Mucosa of rectum (tissue), 2 donors: Measurements from ENCODE around the gene IGFN1.

ENCODE experiments used
- H3K27ac ChIP-seq, 2 donors: one replicate each; pipeline ENCODE4 v1.7.0; 2013; ENCODE audit warnings: inconsistent platforms in 2 of 2, low read depth in 2 of 2, low read length in 2 of 2
- H3K27me3 ChIP-seq, 2 donors: one replicate each; pipeline ENCODE4 v1.7.0; 2013; ENCODE audit warnings: low read length in 2 of 2; ENCODE audit not compliant: control insufficient read depth in 2 of 2, insufficient read depth in 2 of 2
- H3K36me3 ChIP-seq, 2 donors: one replicate each; pipeline ENCODE4 v1.7.0; 2013; ENCODE audit warnings: low read length in 2 of 2; ENCODE audit not compliant: control insufficient read depth in 2 of 2, insufficient read depth in 2 of 2
- H3K4me1 ChIP-seq, 2 donors: one replicate each; pipeline ENCODE4 v1.7.0; 2013; ENCODE audit warnings: low read length in 2 of 2, mild to moderate bottlenecking in 1 of 2; ENCODE audit not compliant: control insufficient read depth in 2 of 2, insufficient read depth in 2 of 2
- H3K4me3 ChIP-seq, 2 donors: one replicate each; pipeline ENCODE4 v1.7.0; 2013; ENCODE audit warnings: low read length in 2 of 2
- H3K9ac ChIP-seq, 2 donors: one replicate each; pipeline ENCODE4 v1.7.0; 2013; ENCODE audit warnings: low read length in 2 of 2, low read depth in 1 of 2, mild to moderate bottlenecking in 1 of 2
- H3K9me3 ChIP-seq, 2 donors: one replicate each; pipeline ENCODE4 v1.7.0; 2013; ENCODE audit warnings: low read length in 2 of 2; ENCODE audit not compliant: control insufficient read depth in 2 of 2
- donor health status: healthy.
- donor health status: Normal muscosa, but diverticular disease.

The IGFN1 gene

DNA sequence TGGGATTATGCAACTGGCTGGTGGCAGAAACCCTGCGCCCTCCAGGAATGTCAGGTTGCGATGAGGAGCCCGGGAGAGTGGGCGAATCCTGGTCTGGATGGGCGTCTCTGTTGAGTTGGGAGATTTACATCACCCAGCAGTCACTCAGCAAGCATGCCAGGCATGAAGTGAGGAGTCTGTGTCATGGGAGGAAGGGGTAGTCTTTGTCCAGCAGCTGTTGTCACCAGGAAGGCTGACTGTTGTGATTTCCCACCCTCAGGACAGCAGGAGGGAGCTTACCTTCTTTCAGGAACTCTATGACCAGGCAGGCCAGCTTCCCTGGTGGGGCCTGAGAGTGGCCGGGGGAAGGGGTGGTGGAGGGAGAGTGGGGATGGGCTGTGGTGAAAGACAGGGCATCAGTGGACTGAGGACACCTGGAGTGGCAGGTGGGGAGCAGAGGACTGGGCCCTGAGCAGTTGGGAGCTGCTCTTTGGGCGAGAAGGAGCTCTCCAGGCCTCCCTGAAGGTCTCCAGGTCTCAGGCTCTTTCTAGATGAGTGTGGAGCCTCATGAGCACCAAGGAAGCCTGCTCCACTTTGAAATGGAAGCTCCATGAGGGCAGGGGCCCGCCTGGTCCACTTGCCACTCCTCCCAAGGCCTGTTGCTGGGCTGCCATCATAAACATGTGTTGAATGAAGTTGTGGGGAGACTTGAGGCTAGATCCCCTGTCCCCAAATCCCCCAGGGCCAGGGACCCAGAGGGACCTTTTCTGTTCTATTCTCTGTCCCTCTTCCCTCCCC is 71.3 kb downstream of the IGFN1 start:
- Histone ChIP-seq H3K9me3 (no peaks in the 10 kb centered on the region), H3K4me1 (peaks cover 4 to 10% of the 10 kb centered on the region in 2 donors), H3K4me3 (no peak overlapping the region), H3K27ac (no peak overlapping the region), H3K36me3 (no peaks in the 10 kb centered on the region), H3K9ac (no peak overlapping the region), H3K27me3 (peaks cover 3 to 9% of the 10 kb centered on the region in 2 donors)

DNA sequence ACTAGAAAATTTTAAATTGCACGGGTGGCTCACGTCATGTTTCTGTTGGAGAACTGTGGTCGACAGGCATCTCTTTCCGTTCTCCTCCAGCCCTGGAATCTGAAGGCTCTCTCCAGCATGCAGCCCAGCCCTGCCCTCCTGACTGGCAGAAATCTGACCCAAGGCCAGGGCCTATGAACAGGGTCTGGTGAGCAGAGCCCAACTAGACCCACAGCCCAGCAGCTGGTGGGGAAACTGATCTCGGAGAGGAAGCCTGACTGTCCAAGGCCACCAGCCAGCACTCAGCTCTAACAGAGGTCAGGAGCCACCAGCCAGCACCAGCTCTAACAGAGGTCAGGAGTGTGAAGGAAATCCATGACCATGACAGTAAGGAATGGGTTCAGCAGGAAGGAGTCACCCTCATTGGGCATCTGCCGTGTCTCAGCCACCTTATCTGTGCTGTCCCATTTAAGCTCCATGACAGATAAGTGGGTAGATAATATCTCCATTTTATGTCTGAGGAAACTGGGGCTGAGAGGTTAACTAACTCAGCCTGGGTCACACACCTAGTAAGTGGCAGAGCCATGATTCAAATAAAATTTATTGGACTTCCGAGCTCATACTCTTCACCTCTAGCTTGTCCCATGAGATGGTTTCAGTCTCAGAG is 72.5 kb downstream of the IGFN1 start:
- Histone ChIP-seq H3K27me3 (peaks cover 3 to 9% of the 10 kb centered on the region in 2 donors), H3K27ac (no peak overlapping the region), H3K4me3 (no peak overlapping the region), H3K9me3 (no peaks in the 10 kb centered on the region), H3K4me1 (peaks cover 4 to 10% of the 10 kb centered on the region in 2 donors), H3K36me3 (no peaks in the 10 kb centered on the region), H3K9ac (no peak overlapping the region)

DNA sequence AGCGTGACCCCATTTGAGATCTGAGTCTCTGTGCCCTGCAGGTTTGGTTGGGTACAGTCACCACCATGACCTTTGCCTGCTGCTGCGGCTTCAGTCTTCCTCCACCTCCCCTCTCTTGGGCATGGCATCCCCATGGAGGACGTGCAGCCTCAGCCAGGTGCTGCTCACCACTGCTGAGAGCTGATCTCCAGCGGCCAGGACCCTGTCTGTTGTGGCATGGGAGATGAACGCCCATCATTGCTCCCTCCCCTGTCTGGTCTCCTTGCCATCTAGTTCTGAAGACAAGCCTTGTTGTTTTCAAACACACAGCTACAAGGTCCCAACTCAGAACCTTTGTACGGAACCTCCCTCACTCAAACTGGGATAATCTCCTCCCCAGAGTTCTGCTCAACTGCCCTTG is 73.4 kb downstream of the IGFN1 start:
- Histone ChIP-seq H3K4me3 (no peak overlapping the region), H3K9me3 (no peaks in the 10 kb centered on the region), H3K27ac (no peak overlapping the region), H3K36me3 (no peaks in the 10 kb centered on the region), H3K9ac (no peak overlapping the region), H3K4me1 (peaks cover 4 to 10% of the 10 kb centered on the region in 2 donors), H3K27me3 (peaks cover 3 to 9% of the 10 kb centered on the region in 2 donors)

DNA sequence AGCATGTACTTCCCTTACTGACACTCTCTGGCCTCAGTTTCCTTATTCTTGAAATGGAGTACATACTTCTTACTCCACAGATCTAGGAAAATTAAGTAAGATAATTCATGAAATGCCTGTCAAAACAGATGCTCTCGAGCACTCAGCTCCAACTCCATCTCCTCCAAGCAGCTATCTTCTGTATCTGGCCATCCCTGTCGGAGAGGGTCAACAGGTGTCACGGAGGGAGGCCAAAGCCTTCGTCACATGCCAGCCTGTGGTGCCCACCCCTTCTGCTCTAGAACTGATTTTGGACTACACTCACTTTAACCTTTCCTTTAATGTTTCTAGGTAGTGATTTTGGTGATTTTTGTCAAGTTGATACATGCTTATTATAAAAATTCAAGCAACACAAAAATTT is 73.9 kb downstream of the IGFN1 start:
- no peak overlapping the region for H3K27ac ChIP-seq
- peaks cover 3 to 6% of the 10 kb centered on the region in 2 donors for H3K27me3 ChIP-seq
- H3K4me3 ChIP-seq, result no peak overlapping the region
- peaks cover 3 to 10% of the 10 kb centered on the region in 2 donors for H3K4me1 ChIP-seq
- no peak overlapping the region for H3K9ac ChIP-seq
- no peaks in the 10 kb centered on the region for H3K36me3 ChIP-seq
- H3K9me3 ChIP-seq, result no peaks in the 10 kb centered on the region

DNA sequence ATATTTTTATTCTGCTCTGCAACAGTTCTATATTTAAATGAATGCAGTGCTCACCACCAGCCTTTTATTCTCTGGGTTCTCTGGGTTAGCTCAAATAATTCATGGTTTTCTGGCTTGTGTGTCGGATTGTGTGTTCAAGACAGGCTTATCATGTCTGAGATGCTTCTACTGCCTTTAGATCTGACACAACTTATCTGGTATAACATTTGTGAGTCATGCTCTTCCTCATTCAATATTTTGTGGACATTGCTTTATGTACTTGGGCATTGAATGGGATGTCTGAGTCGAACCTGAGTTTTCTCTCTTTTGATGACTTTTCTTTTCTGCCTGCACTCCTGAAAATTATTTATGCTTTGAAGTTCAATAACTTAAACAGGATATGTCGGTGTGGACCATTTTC is 75.1 kb downstream of the IGFN1 start:
- H3K36me3 ChIP-seq, result no peaks in the 10 kb centered on the region
- no peak overlapping the region for H3K27ac ChIP-seq
- H3K4me3 ChIP-seq, result no peak overlapping the region
- H3K27me3 ChIP-seq, result peaks cover 3 to 6% of the 10 kb centered on the region in 2 donors
- peaks cover 0 to 3% of the 10 kb centered on the region in 2 donors for H3K4me1 ChIP-seq
- H3K9ac ChIP-seq, result no peak overlapping the region
- no peaks in the 10 kb centered on the region for H3K9me3 ChIP-seq

DNA sequence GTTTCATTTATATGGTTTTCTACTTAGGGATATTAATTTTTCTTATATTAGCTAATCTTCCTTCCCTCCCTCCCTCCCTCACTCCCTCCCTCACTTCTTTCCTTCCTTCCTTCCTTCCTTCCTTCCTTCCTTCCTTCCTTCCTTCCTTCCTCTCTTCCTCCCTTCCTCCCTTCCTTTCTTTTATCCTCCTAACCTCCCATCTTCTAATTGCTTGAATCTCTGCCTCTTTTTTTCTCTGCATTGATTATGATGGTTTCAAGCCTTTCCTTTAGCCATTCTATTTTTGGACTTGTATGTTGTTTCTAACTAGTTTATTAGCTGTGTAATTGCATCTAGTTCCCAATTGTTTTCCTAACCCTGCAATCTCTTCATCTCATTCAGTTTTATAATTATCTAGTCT is 75.7 kb downstream of the IGFN1 start:
- no peak overlapping the region for H3K27ac ChIP-seq
- H3K9me3 ChIP-seq, result no peaks in the 10 kb centered on the region
- H3K36me3 ChIP-seq, result no peaks in the 10 kb centered on the region
- H3K27me3 ChIP-seq, result peaks cover 2 to 6% of the 10 kb centered on the region in 2 donors
- peaks cover 0 to 3% of the 10 kb centered on the region in 2 donors for H3K4me1 ChIP-seq
- H3K9ac ChIP-seq, result no peak overlapping the region
- H3K4me3 ChIP-seq, result no peak overlapping the region

DNA sequence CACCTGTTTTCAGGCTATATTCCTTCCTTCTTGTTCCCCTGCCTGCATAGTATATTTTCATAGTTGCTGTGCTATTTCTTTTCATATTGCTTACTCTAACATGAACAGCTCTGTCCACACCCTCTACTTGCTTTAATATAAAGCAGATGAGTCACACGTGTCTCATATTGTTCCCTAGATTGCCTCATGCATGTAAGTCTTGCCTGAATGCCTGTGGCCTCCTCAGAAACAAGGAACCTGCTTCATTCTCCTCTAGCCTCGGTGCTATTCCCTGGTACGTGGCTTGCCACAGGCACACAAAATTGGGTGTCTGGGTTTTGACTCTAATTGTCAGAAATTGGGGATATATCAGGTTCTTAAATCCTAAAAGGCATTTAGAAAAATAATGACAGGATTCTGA is 76.2 kb downstream of the IGFN1 start:
- Histone ChIP-seq H3K36me3 (no peaks in the 10 kb centered on the region), H3K27me3 (peaks cover 0 to 6% of the 10 kb centered on the region in 2 donors), H3K9ac (no peak overlapping the region), H3K27ac (no peak overlapping the region), H3K4me1 (peaks cover 0 to 3% of the 10 kb centered on the region in 2 donors), H3K4me3 (no peak overlapping the region), H3K9me3 (no peaks in the 10 kb centered on the region)

DNA sequence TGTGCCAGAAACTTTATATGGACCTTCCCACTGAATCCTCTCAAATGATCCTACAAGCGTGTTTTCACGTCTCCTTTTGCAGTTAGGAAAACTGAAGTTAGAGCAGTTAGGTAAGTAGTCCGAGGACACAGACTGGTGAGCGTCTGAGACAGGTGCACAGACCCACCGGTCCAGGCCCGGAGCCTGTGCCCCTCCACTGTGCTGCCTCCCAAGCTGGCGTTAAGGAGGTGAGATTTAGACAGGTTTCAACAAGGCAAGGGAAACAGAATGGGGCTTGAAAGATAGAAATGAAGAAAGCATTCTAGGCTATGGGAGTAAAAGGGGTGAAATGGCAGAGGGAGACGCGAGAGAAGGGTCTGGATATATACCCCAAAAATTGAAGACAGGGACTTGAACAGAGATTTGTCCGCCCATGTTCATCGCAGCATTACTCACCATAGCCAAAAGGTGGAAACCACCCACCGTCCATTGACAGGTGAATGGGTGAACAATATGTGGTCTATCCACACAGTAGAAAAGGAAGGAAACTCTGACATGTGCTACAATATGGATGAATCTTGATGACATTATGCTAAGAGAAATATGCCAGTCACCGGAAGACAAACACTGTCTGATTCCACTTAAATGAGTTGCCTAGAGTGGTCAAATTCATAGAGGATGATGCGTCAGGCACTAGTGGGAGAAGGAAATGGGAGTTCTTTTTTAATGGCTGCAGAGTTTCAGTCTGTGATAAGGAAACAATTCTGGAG is 77.0 kb downstream of the IGFN1 start:
- Histone ChIP-seq H3K4me3 (no peak overlapping the region), H3K27ac (no peak overlapping the region), H3K36me3 (no peaks in the 10 kb centered on the region), H3K9ac (no peak overlapping the region), H3K27me3 (peaks cover 0 to 6% of the 10 kb centered on the region in 2 donors), H3K9me3 (no peaks in the 10 kb centered on the region), H3K4me1 (peaks cover 0 to 3% of the 10 kb centered on the region in 2 donors)

DNA sequence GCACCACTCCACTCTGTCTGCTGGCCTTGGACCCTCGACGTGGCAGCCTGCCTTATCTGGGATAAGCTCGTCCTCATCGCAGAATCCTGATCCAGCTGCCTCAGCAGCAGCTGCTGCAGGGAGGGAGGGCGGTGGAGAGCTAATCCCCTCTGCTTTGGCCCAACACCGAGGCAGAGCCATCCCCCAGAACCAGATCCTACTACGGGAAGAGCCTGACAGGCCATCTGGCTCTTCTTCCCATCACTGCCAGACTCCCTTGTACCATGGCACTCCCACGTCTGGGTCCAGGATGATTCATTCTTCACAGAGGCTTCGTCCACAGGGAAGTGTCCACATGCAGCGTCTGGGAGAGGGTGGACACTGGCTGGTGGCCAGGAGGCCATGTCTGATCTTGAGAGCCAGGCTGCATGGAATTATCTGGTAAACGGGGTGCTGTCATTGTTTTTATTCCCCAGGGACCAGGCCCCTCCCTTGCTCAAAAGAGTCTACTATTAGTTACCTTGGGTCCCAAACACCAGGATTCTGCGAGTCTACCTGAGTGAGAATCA is 78.1 kb downstream of the IGFN1 start:
- Histone ChIP-seq H3K9me3 (no peaks in the 10 kb centered on the region), H3K27me3 (peaks cover 0 to 6% of the 10 kb centered on the region in 2 donors), H3K36me3 (no peaks in the 10 kb centered on the region), H3K27ac (no peak overlapping the region), H3K9ac (no peak overlapping the region), H3K4me1 (peaks cover 0 to 3% of the 10 kb centered on the region in 2 donors), H3K4me3 (no peak overlapping the region)

DNA sequence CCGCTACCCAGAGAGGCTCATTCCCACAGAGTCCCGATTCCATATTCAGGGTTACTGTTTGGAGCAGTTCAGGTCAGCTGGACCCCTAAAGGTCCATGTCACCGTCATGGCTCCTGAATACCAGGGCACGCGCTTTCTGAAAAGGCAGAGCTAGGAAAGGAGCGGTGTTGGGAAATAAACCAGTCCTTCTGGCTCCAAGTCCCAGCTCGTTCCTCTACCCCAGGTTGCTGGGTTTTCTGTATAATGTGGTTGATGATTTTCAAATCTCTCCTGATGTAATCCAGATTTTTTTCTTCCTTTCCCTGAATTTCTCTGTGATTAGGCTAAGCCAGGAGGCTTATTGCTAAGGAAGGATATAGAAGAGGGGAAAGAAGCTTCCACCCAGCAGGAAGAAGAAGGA is 78.7 kb downstream of the IGFN1 start:
- Histone ChIP-seq H3K27ac (no peak overlapping the region), H3K4me3 (no peak overlapping the region), H3K27me3 (peaks cover 0 to 6% of the 10 kb centered on the region in 2 donors), H3K9me3 (no peaks in the 10 kb centered on the region), H3K4me1 (peaks cover 0 to 3% of the 10 kb centered on the region in 2 donors), H3K9ac (no peak overlapping the region), H3K36me3 (no peaks in the 10 kb centered on the region)
